Measurements from ENCODE around the gene DHRSX.

GRCh38 chrX:2462780-2463179, 38.0 kb downstream of the DHRSX start:
- no peak for TF ChIP-seq POLR2A (IDR thresholded peaks at IDR 0.05)
- TF ChIP-seq, protein P1, sequence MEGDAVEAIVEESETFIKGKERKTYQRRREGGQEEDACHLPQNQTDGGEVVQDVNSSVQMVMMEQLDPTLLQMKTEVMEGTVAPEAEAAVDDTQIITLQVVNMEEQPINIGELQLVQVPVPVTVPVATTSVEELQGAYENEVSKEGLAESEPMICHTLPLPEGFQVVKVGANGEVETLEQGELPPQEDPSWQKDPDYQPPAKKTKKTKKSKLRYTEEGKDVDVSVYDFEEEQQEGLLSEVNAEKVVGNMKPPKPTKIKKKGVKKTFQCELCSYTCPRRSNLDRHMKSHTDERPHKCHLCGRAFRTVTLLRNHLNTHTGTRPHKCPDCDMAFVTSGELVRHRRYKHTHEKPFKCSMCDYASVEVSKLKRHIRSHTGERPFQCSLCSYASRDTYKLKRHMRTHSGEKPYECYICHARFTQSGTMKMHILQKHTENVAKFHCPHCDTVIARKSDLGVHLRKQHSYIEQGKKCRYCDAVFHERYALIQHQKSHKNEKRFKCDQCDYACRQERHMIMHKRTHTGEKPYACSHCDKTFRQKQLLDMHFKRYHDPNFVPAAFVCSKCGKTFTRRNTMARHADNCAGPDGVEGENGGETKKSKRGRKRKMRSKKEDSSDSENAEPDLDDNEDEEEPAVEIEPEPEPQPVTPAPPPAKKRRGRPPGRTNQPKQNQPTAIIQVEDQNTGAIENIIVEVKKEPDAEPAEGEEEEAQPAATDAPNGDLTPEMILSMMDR (IDR thresholded peaks at IDR 0.05), result no peak

All from breast epithelium (tissue), 3 donors.